GM21515 (cell line): ENCODE results near the gene FOLH1.
"Not testable (repeated sequence)": the region's sequence is repeated elsewhere in the genome, so short reads cannot be mapped to it uniquely, and the experiment has no call there.

ENCODE experiments used
- ATAC-seq: cut with Tn5 transposase; IDR thresholded peaks from one replicate; pipeline ENCODE4 v1.9.1; 2021; ENCODE audit not compliant: unreplicated experiment

FOLH1 gene

GRCh38 chr11:49208006-49208721 is at the start of gene FOLH1:
TSS of gene FOLH1 (minus strand) at chr11:49208602. CDS start at chr11:49208409, 193 bp downstream.
- no peak for ATAC-seq

- ATAC-seq: not testable (repeated sequence)
These were observed 46.7 kb upstream of the FOLH1 start for GRCh38 chr11:49255148-49255547.

GRCh38 chr11:49251212-49251611 is 42.8 kb upstream of the FOLH1 start:
- ATAC-seq: not testable (repeated sequence)

GRCh38 chr11:49250398-49251115 is 42.2 kb upstream of the FOLH1 start:
- ATAC-seq: not testable (repeated sequence)

GRCh38 chr11:49249363-49249762 is 41.0 kb upstream of the FOLH1 start:
- not testable (repeated sequence) for ATAC-seq

GRCh38 chr11:49233685-49234084 is 25.3 kb upstream of the FOLH1 start:
- not testable (repeated sequence) for ATAC-seq

- not testable (repeated sequence) for ATAC-seq
These were observed 24.6 kb upstream of the FOLH1 start for GRCh38 chr11:49233019-49233418.

- not testable (repeated sequence) for ATAC-seq
These were observed 23.3 kb upstream of the FOLH1 start for GRCh38 chr11:49231725-49232124.

GRCh38 chr11:49230534-49230933 is 22.1 kb upstream of the FOLH1 start:
- ATAC-seq: not testable (repeated sequence)

- not testable (repeated sequence) for ATAC-seq
These were observed 21.6 kb upstream of the FOLH1 start for GRCh38 chr11:49230001-49230400.

- not testable (repeated sequence) for ATAC-seq
These were observed 20.7 kb upstream of the FOLH1 start for GRCh38 chr11:49229136-49229535.

GRCh38 chr11:49225255-49225785 is 16.9 kb upstream of the FOLH1 start:
- not testable (repeated sequence) for ATAC-seq

- no peak for ATAC-seq
These were observed 12.7 kb upstream of the FOLH1 start for GRCh38 chr11:49221112-49221511.

GRCh38 chr11:49213026-49213560 is 4.7 kb upstream of the FOLH1 start:
- ATAC-seq: no peak

GRCh38 chr11:49206999-49207398 is 1.4 kb downstream of the FOLH1 start:
- not testable (repeated sequence) for ATAC-seq

- no peak for ATAC-seq
These were observed 6.0 kb downstream of the FOLH1 start for GRCh38 chr11:49202287-49202976.

- ATAC-seq: not testable (repeated sequence)
These were observed 11.6 kb downstream of the FOLH1 start for GRCh38 chr11:49196775-49197174.

- ATAC-seq: not testable (repeated sequence)
These were observed 12.4 kb downstream of the FOLH1 start for GRCh38 chr11:49196002-49196401.

- ATAC-seq: not testable (repeated sequence)
These were observed 18.1 kb downstream of the FOLH1 start for GRCh38 chr11:49190287-49190686.

GRCh38 chr11:49186225-49186624 is 22.2 kb downstream of the FOLH1 start:
- not testable (repeated sequence) for ATAC-seq

- not testable (repeated sequence) for ATAC-seq
These were observed 22.8 kb downstream of the FOLH1 start for GRCh38 chr11:49185597-49185996.
